ENCODE data around the gene CRYGN. TPM values are rescaled to one million over a fixed set of nuclear protein-coding genes. Genes with fewer than 3 reads are reported as not detected.

Gene CRYGN
- total and polyA plus RNA-seq, 2 of the 13 experiments (the other 11 are each of a cell fraction or from before 2014, with no cell fraction given) = 0.11 TPM; not detected in 1

- intact Hi-C loops (cut with micrococcal nuclease; ENCODE audit: unreplicated experiment) = no loop called here
- H3K79me2 ChIP-seq (ENCODE audit: insufficient read depth, low read length) = peaks cover 2% of the 10 kb centered on the region
- ATAC-seq (no peak), FAIRE-seq (no peak), DNase-seq (ENCODE audit: low spot score) (no peak)
- no peak overlapping the region for H3K4me3 ChIP-seq (replicated peaks in 1 of 3; ENCODE audit: insufficient read depth in 1 of 3, low read depth in 2 of 3, low read length in 3 of 3)
- no peaks in the 10 kb centered on the region for H3K4me1 ChIP-seq (ENCODE audit: insufficient read depth, low read length)
- no peaks in the 10 kb centered on the region; the same call in 1 of the 2 replicates for H4K20me1 ChIP-seq (ENCODE audit: insufficient read depth, low read length)
- no TSS peak for BruUV-seq (replicated peaks)
- TF ChIP-seq ELF1 (CRISPR knock-in tag; IDR thresholded peaks at IDR 0.05) (no peak), ZNF282 (IDR thresholded peaks at IDR 0.05; ENCODE audit: partially characterized antibody) (no peak), SOX13 (IDR thresholded peaks at IDR 0.05) (no peak), SOX13 (CRISPR knock-in tag; conservative IDR thresholded peaks at IDR 0.05 in 1 of 2, IDR thresholded peaks at IDR 0.05 in 1 of 2) (no peak), ZNF3 (CRISPR knock-in tag; IDR thresholded peaks at IDR 0.05) (no peak), DNMT1 (CRISPR knock-in tag; IDR thresholded peaks at IDR 0.05) (no peak), ZKSCAN5 (CRISPR knock-in tag; IDR thresholded peaks at IDR 0.05) (no peak), CCDC6 (CRISPR knock-in tag; IDR thresholded peaks at IDR 0.05) (no peak), EED (CRISPR knock-in tag; IDR thresholded peaks at IDR 0.05) (no peak), UBTF (CRISPR knock-in tag; IDR thresholded peaks at IDR 0.05) (no peak), TBL1XR1 (IDR thresholded peaks at IDR 0.05; ENCODE audit: borderline replicate concordance, low read length, partially characterized antibody) (no peak)
- H3K27me3 ChIP-seq (ENCODE audit: control insufficient read depth in 1 of 2, insufficient read depth in 2 of 2, low read length in 2 of 2) = no peaks in the 10 kb centered on the region
- H3K36me3 ChIP-seq (replicated peaks in 1 of 2; ENCODE audit: control insufficient read depth in 1 of 2, insufficient read depth in 2 of 2, low read length in 2 of 2) = peaks cover 13 to 70% of the 10 kb centered on the region in 2 experiments
- 96% methylated on average over 7 of the region's 8 CpGs for WGBS (ENCODE audit: low lambda C conversion rate)
- POLR2A ChIA-PET = no interaction called here
- CTCF ChIA-PET (ENCODE audit: low intra/inter-chr PET ratio, low total read pairs) = no interaction called here
- in situ Hi-C loops (cut with HindIII; ENCODE audit: extremely low pct_ligation_motif_present, low pct_unique_long_range_greater_than_20kb) = no loop called here
- no peak overlapping the region for H2AFZ ChIP-seq (ENCODE audit: low read length)
- H3K9ac ChIP-seq (ENCODE audit: insufficient read depth, low read depth, low read length) = no peak overlapping the region
- H3K9me3 ChIP-seq (ENCODE audit: low read length) = no peaks in the 10 kb centered on the region
- H3K4me2 ChIP-seq (ENCODE audit: low read depth, low read length) = no peak overlapping the region
- no peak overlapping the region for H3K27ac ChIP-seq (ENCODE audit: extremely low read length, insufficient read depth, low read length)
Measured at GRCh38 chr7:151482883-151483710, 43.2 kb upstream of the CRYGN start.
